HL-60/S4 treated with retinoic acid at 250 ng/mL for 4 days and 3 days (cell line): Measurements from ENCODE around the gene UBE2I.

Experiments
- in situ Hi-C: fragments of 300-500 bp; cut with MboI; formaldehyde crosslinking; loops from 2 replicates; pipeline ENCODE4 v1.7.0; 2022; ENCODE audit warnings: low sequenced_read_pairs

Gene UBE2I

GRCh38 chr16:1341495-1342420 lies 32.3 kb downstream of the UBE2I start:
- in situ Hi-C loops: no loop called here

GRCh38 chr16:1342526-1343427 lies 33.3 kb downstream of the UBE2I start:
- in situ Hi-C loops: no loop called here

GRCh38 chr16:1343428-1344242 lies 34.2 kb downstream of the UBE2I start:
- in situ Hi-C loops: no loop called here

- in situ Hi-C loops: no loop called here
Measured at GRCh38 chr16:1344499-1344898, 35.1 kb downstream of the UBE2I start.

- in situ Hi-C loops: no loop called here
Measured at GRCh38 chr16:1345087-1345486, 35.7 kb downstream of the UBE2I start.

GRCh38 chr16:1345651-1346421 lies 36.4 kb downstream of the UBE2I start:
- in situ Hi-C loops: no loop called here

GRCh38 chr16:1346422-1347285 lies 37.2 kb downstream of the UBE2I start:
- in situ Hi-C loops: no loop called here

GRCh38 chr16:1347286-1347855 lies 37.9 kb downstream of the UBE2I start:
- in situ Hi-C loops: no loop called here

GRCh38 chr16:1347962-1348361 lies 38.5 kb downstream of the UBE2I start:
- in situ Hi-C loops: no loop called here

GRCh38 chr16:1348441-1348840 lies 39.0 kb downstream of the UBE2I start:
- in situ Hi-C loops: no loop called here

GRCh38 chr16:1348926-1349325 lies 39.5 kb downstream of the UBE2I start:
- in situ Hi-C loops: no loop called here

GRCh38 chr16:1349351-1349750 lies 39.9 kb downstream of the UBE2I start:
- in situ Hi-C loops: no loop called here

GRCh38 chr16:1349951-1350350 lies 40.5 kb downstream of the UBE2I start:
- in situ Hi-C loops: no loop called here

- in situ Hi-C loops: no loop called here
Measured at GRCh38 chr16:1350691-1351090, 41.3 kb downstream of the UBE2I start.

- in situ Hi-C loops: no loop called here
Measured at GRCh38 chr16:1351215-1351581, 41.8 kb downstream of the UBE2I start.

GRCh38 chr16:1351582-1352362 lies 42.3 kb downstream of the UBE2I start, which contains the start of the genes GNPTG and TSR3:
TSS of gene GNPTG (plus strand) at chr16:1351931. CDS start at chr16:1351966, 35 bp downstream.
TSS of gene TSR3 (minus strand) at chr16:1351878. CDS start at chr16:1351804, 74 bp downstream.
- in situ Hi-C loops: no loop called here

- in situ Hi-C loops: no loop called here
Measured at GRCh38 chr16:1354815-1355540, 45.5 kb downstream of the UBE2I start.
